GM12878 (cell line): ENCODE data around the gene ODF2L. TPM values are rescaled to one million over a fixed set of nuclear protein-coding genes. Genes with fewer than 3 reads are reported as not detected.

Source experiments
- ASH2L ChIP-seq: fragments of 300-600, 200-600 bp; sonication (generic); IDR thresholded peaks from 2 replicates; pipeline ENCODE4 v1.6.1; 2017; ENCODE audit warnings: low read depth, mild to moderate bottlenecking, borderline replicate concordance
- ATF3 ChIP-seq: IDR thresholded peaks from 2 replicates; pipeline ENCODE4 v1.6.1; 2011; ENCODE audit warnings: low read depth, mild to moderate bottlenecking, low read length, moderate library complexity, borderline replicate concordance; ENCODE audit errors: extremely low read depth
- CBX5 ChIP-seq: sonication (generic); IDR thresholded peaks from 2 replicates; pipeline ENCODE4 v1.6.1; 2016; ENCODE audit warnings: low read depth, moderate library complexity, mild to moderate bottlenecking, inconsistent platforms
- CEBPB ChIP-seq, 2 experiments: fragments of 150-350 bp in 1 of 2; IDR thresholded peaks; 2 replicates each; pipeline ENCODE4 v1.6.1; 2012 to 2014; ENCODE audit warnings: low read depth in 2 of 2, low read length in 2 of 2, borderline replicate concordance in 1 of 2, inconsistent platforms in 1 of 2
- CHD4 ChIP-seq: fragments of 200-600 bp; sonication (generic); IDR thresholded peaks from 2 replicates; pipeline ENCODE4 v1.6.1; 2016; ENCODE audit warnings: mild to moderate bottlenecking
- ESRRA ChIP-seq: IDR thresholded peaks from 2 replicates; pipeline ENCODE4 v1.6.1; 2012; ENCODE audit warnings: mild to moderate bottlenecking, low read length, improper control_type of control experiment
- IRF4 ChIP-seq: IDR thresholded peaks from 2 replicates; pipeline ENCODE4 v1.6.1; 2011; ENCODE audit warnings: low read depth, low read length
- IRF5 ChIP-seq: fragments of 450-650 bp; IDR thresholded peaks from 2 replicates; pipeline ENCODE4 v1.6.1; 2017; ENCODE audit warnings: borderline replicate concordance
- KDM1A ChIP-seq: fragments of 200-600 bp; sonication (generic); IDR thresholded peaks from 2 replicates; pipeline ENCODE4 v1.6.1; 2016; ENCODE audit warnings: borderline replicate concordance
- MEF2B ChIP-seq: fragments of 450-650 bp; IDR thresholded peaks from 2 replicates; pipeline ENCODE4 v1.6.1; 2018; ENCODE audit warnings: mild to moderate bottlenecking, moderate library complexity; ENCODE audit not compliant: partially characterized antibody, poor library complexity, severe bottlenecking
- NFYB ChIP-seq: IDR thresholded peaks from 2 replicates; pipeline ENCODE4 v1.6.1; 2011; ENCODE audit warnings: low read depth, mild to moderate bottlenecking, low read length, improper control_type of control experiment, moderate library complexity; ENCODE audit not compliant: insufficient read depth
- NRF1 ChIP-seq: conservative IDR thresholded peaks from 2 replicates; pipeline ENCODE4 v1.6.1; 2011; ENCODE audit warnings: mild to moderate bottlenecking, low read depth, low read length, improper control_type of control experiment
- RB1 ChIP-seq: fragments of 450-650 bp; formaldehyde crosslinking; IDR thresholded peaks from 2 replicates; pipeline ENCODE4 v1.6.1; 2017; ENCODE audit warnings: mild to moderate bottlenecking, borderline replicate concordance
- RELA ChIP-seq: fragments of 450-650 bp; IDR thresholded peaks from 2 replicates; pipeline ENCODE4 v1.8.0; 2014; ENCODE audit warnings: borderline replicate concordance; ENCODE audit not compliant: partially characterized antibody
- RUNX3 ChIP-seq: IDR thresholded peaks from 2 replicates; pipeline ENCODE4 v1.6.1; 2012; ENCODE audit warnings: low read length, inconsistent platforms
- SMARCA5 ChIP-seq: fragments of 450-650 bp; IDR thresholded peaks from 2 replicates; pipeline ENCODE4 v1.6.1; 2017; ENCODE audit warnings: mild to moderate bottlenecking
- TCF7 ChIP-seq: IDR thresholded peaks from 2 replicates; pipeline ENCODE4 v1.6.1; 2014; ENCODE audit warnings: antibody characterized with exemption, borderline replicate concordance
- ZNF207 ChIP-seq: fragments of 450-650 bp; IDR thresholded peaks from 2 replicates; pipeline ENCODE4 v1.6.1; 2014; ENCODE audit warnings: antibody characterized with exemption, mild to moderate bottlenecking, borderline replicate concordance
- ZNF24 ChIP-seq: fragments of 450-650 bp; IDR thresholded peaks from 2 replicates; pipeline ENCODE4 v1.6.1; 2017; ENCODE audit warnings: antibody characterized with exemption, mild to moderate bottlenecking
- ZNF384 ChIP-seq: IDR thresholded peaks from 2 replicates; pipeline ENCODE4 v1.6.1; 2012; ENCODE audit warnings: low read depth, mild to moderate bottlenecking, low read length, improper control_type of control experiment, borderline replicate concordance
- polyA plus RNA-seq, 11 experiments: library from polyadenylated mRNA; depleted of rRNA in 4 of 11; unstranded in 6 of 11; stranded (reverse) in 5 of 11; fragments of >200 nt; fragmentation: Nextera tagmentation in 4 of 11; fragmentation: Illumina TruSeq in 1 of 11; extraction: Ambion mirVana in 4 of 11; extraction: Trizol in 1 of 11; gene quantifications; 1 replicate in 1 of 11; 2 replicates in 10 of 11; pipeline versions ENCODE4 v1.2.1 to v1.2.3, GENCODE V29; 2011 to 2016; ENCODE audit warnings: inconsistent platforms in 2 of 11, missing spikeins in 2 of 11, low read depth in 1 of 11
- total RNA-seq, 4 experiments: library from RNA; depleted of rRNA in 3 of 4; stranded (reverse); fragments of >200 nt in 3 of 4; fragmentation: Illumina TruSeq in 1 of 4; extraction: Trizol in 1 of 4; gene quantifications; 2 replicates each; pipeline versions ENCODE4 v1.2.1 to v1.2.3, GENCODE V29; 2013 to 2021
- TF ChIP-seq, protein P1 (sequence below): IDR thresholded peaks from 2 replicates; pipeline ENCODE4 v1.6.1; 2012; ENCODE audit warnings: mild to moderate bottlenecking, low read depth, low read length
- TF ChIP-seq, protein P2 (sequence below): fragments of 450-650 bp; IDR thresholded peaks from 2 replicates; pipeline ENCODE4 v1.6.1; 2018; ENCODE audit warnings: borderline replicate concordance, mild to moderate bottlenecking; ENCODE audit not compliant: partially characterized antibody

ODF2L gene
- total and polyA plus RNA-seq, 10 of the 15 experiments (the other 5 are each of a cell fraction or from before 2014, with no cell fraction given), result 10.4 to 29.5 (median 18.5) TPM

DNA sequence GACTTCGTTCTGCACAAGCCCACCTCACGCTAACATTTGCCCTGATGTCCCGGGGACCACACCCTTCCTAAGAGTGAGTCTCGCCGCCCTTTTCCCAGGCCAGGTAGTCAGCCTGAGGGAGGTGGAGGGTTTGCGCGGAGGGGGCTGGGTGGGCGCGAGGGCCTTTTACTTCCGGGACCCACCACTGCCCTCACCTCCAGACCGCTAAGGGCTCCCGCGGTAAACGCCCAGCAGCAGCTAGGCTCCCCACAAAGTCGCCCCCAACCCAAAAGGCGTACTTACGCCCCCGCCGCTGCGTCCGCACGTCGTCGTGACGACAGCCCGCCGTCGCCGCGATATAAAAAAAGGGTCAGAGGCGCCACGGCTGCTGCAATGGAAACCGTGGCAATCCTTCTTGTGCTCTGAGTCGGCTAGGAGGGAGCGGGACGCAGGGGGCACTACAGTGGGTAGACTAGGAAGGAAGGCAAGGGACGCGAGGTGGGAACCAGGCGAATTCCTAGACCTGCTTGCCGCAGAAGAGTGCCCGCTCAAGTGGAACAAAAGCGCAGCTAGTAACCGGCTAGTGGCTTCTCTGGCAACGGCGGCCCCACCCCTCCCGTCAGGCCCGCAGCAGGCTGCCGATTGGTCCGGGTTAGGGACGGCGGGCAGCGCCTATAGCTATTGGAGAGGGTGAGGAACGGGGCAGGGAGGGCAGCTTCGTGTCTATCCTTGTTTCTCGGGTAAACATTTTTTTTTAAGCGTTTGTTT lies at the start of gene ODF2L (continued):
- TF ChIP-seq ATF3, result no peak
- no peak for TF ChIP-seq CBX5
- no peak for TF ChIP-seq SMARCA5
- TF ChIP-seq MEF2B, result no peak
- peak; percentile 76 for TF ChIP-seq NFYB
- TF ChIP-seq KDM1A, result no peak
- TF ChIP-seq NRF1, result no peak
- TF ChIP-seq CHD4, result no peak
- no peak for TF ChIP-seq IRF5
- TF ChIP-seq RUNX3, result peak; percentile 39
- TF ChIP-seq ZNF384, result peak; percentile 73
- TF ChIP-seq TCF7, result no peak
- no peak for TF ChIP-seq RELA
- TF ChIP-seq CEBPB (IDR thresholded peaks at IDR 0.05; ENCODE audit: borderline replicate concordance in 1 of 2, low read depth in 2 of 2, low read length in 2 of 2), result no peak
- TF ChIP-seq IRF4, result no peak; the same call in 1 of the 2 replicates
- TF ChIP-seq ASH2L, result peak; percentile 45; the same call in 1 of the 2 replicates
- TF ChIP-seq ZNF24, result no peak
- no peak for TF ChIP-seq ZNF207
- TF ChIP-seq, protein P1, sequence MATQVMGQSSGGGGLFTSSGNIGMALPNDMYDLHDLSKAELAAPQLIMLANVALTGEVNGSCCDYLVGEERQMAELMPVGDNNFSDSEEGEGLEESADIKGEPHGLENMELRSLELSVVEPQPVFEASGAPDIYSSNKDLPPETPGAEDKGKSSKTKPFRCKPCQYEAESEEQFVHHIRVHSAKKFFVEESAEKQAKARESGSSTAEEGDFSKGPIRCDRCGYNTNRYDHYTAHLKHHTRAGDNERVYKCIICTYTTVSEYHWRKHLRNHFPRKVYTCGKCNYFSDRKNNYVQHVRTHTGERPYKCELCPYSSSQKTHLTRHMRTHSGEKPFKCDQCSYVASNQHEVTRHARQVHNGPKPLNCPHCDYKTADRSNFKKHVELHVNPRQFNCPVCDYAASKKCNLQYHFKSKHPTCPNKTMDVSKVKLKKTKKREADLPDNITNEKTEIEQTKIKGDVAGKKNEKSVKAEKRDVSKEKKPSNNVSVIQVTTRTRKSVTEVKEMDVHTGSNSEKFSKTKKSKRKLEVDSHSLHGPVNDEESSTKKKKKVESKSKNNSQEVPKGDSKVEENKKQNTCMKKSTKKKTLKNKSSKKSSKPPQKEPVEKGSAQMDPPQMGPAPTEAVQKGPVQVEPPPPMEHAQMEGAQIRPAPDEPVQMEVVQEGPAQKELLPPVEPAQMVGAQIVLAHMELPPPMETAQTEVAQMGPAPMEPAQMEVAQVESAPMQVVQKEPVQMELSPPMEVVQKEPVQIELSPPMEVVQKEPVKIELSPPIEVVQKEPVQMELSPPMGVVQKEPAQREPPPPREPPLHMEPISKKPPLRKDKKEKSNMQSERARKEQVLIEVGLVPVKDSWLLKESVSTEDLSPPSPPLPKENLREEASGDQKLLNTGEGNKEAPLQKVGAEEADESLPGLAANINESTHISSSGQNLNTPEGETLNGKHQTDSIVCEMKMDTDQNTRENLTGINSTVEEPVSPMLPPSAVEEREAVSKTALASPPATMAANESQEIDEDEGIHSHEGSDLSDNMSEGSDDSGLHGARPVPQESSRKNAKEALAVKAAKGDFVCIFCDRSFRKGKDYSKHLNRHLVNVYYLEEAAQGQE, result no peak
- TF ChIP-seq, protein P2, sequence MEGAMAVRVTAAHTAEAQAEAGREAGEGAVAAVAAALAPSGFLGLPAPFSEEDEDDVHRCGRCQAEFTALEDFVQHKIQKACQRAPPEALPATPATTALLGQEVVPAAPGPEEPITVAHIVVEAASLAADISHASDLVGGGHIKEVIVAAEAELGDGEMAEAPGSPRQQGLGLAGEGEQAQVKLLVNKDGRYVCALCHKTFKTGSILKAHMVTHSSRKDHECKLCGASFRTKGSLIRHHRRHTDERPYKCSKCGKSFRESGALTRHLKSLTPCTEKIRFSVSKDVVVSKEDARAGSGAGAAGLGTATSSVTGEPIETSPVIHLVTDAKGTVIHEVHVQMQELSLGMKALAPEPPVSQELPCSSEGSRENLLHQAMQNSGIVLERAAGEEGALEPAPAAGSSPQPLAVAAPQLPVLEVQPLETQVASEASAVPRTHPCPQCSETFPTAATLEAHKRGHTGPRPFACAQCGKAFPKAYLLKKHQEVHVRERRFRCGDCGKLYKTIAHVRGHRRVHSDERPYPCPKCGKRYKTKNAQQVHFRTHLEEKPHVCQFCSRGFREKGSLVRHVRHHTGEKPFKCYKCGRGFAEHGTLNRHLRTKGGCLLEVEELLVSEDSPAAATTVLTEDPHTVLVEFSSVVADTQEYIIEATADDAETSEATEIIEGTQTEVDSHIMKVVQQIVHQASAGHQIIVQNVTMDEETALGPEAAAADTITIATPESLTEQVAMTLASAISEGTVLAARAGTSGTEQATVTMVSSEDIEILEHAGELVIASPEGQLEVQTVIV, result no peak
- TF ChIP-seq RB1, result 0 out of 2 replicates have a peak, but pooled peaks have one; percentile 24
- no peak for TF ChIP-seq ESRRA
